SU-DHL-6 (cell line): Measurements from ENCODE around the gene HYDIN.
"Not testable (repeated sequence)": the region's sequence is repeated elsewhere in the genome, so short reads cannot be mapped to it uniquely, and the experiment has no call there.

ENCODE experiments used
- EZH2phosphoT487 ChIP-seq: fragments of 200-600 bp; sonication (generic), shearing (Covaris generic); conservative IDR thresholded peaks from 2 replicates; pipeline ENCODE4 v1.6.1; 2018; ENCODE audit warnings: mild to moderate bottlenecking, antibody characterized with exemption, low read length, moderate library complexity, mixed read lengths
- TF ChIP-seq, protein P1 (sequence below): fragments of 200-600 bp; sonication (generic); IDR thresholded peaks from one replicate; pipeline ENCODE4 v1.5.1; 2017; ENCODE audit warnings: antibody characterized with exemption, mild to moderate bottlenecking, low read length, moderate library complexity; ENCODE audit not compliant: insufficient read depth, poor library complexity, severe bottlenecking

DNA sequence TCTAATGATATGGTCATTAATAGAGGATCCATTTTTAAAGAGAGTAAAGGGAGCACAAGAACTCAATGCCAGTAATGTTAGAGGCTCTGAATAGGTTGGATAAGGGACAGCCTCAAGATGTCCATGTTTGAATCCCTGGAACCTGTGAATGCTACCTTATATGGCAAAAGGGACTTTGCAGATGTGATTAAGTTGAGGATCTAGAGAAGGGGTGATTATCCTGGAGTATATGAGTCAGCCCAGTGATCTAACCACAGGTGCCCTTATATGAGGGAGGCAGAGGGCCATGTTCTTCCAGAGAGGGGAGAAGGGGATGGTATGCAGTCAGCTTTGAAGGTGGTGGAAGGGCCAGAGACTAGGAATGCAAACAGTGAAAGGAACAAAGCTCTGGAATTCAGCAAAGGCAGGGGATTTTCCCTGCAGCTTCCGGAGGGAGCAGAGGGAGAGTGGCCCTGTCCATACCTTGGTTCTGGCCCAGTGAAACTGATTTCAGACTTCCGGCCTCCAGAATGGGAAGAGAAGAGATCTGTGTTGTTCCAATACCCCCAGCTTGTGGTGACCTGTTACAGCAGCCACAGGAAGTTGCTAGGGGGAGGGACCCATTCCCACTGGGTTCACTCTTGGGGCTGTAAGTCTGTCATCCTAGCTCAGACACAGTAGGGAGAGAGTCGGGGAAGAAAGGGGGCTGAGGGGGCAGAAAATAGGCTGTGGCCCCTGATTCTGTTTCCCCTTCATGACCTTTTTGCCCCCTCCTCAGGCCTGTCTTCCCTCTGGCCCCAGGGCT lies 220.9 kb downstream of the HYDIN start:
- TF ChIP-seq, protein P1, sequence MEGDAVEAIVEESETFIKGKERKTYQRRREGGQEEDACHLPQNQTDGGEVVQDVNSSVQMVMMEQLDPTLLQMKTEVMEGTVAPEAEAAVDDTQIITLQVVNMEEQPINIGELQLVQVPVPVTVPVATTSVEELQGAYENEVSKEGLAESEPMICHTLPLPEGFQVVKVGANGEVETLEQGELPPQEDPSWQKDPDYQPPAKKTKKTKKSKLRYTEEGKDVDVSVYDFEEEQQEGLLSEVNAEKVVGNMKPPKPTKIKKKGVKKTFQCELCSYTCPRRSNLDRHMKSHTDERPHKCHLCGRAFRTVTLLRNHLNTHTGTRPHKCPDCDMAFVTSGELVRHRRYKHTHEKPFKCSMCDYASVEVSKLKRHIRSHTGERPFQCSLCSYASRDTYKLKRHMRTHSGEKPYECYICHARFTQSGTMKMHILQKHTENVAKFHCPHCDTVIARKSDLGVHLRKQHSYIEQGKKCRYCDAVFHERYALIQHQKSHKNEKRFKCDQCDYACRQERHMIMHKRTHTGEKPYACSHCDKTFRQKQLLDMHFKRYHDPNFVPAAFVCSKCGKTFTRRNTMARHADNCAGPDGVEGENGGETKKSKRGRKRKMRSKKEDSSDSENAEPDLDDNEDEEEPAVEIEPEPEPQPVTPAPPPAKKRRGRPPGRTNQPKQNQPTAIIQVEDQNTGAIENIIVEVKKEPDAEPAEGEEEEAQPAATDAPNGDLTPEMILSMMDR = not testable (repeated sequence)
- not testable (repeated sequence) for TF ChIP-seq EZH2phosphoT487
